Heart left ventricle (tissue), 16 donors: ENCODE data around the gene PDZD11. TPM values are rescaled to one million over a fixed set of nuclear protein-coding genes. Genes with fewer than 3 reads are reported as not detected.

Experiments
- ATAC-seq, 4 donors: fragments of 200-7000 bp; cut with Tn5 transposase; one replicate each; pipeline ENCODE4 v1.9.1; 2020 to 2022; ENCODE audit warnings: moderate library complexity in 4 of 4, mild to moderate bottlenecking in 3 of 4, moderate number of reproducible peaks in 1 of 4
- DNase-seq, 5 donors: peaks; one replicate each; pipeline ENCODE4 v3.0.0-alpha.2; 2020
- H3K27ac ChIP-seq, 12 donors: fragments of 200-600 bp; sonication (generic) in 4 of 12; one replicate each; pipeline versions ENCODE4 v1.5.0 to v1.8.0; 2016 to 2022; ENCODE audit warnings: mild to moderate bottlenecking in 2 of 12
- H3K27me3 ChIP-seq, 9 donors: fragments of 200-600 bp; sonication (generic) in 2 of 9; one replicate each; pipeline versions ENCODE4 v1.5.1 to v1.8.0; 2016 to 2022; ENCODE audit warnings: mild to moderate bottlenecking in 3 of 9
- H3K36me3 ChIP-seq, 9 donors: fragments of 200-600 bp; sonication (generic) in 2 of 9; one replicate each; pipeline versions ENCODE4 v1.5.0 to v1.8.0; 2018 to 2022; ENCODE audit warnings: mild to moderate bottlenecking in 2 of 9
- H3K4me1 ChIP-seq, 12 donors: fragments of 200-600 bp; sonication (generic) in 4 of 12; one replicate each; pipeline versions ENCODE4 v1.5.0 to v1.8.0; 2016 to 2022; ENCODE audit warnings: mild to moderate bottlenecking in 3 of 12
- H3K4me3 ChIP-seq, 12 donors: fragments of 200-600 bp; sonication (generic) in 4 of 12; one replicate each; pipeline versions ENCODE4 v1.5.0 to v1.8.0; 2017 to 2022; ENCODE audit warnings: mild to moderate bottlenecking in 9 of 12, moderate library complexity in 4 of 12
- H3K9me3 ChIP-seq, 12 donors: fragments of 200-600 bp; sonication (generic) in 4 of 12; one replicate each; pipeline versions ENCODE4 v1.5.0 to v1.8.0; 2016 to 2022; ENCODE audit warnings: mild to moderate bottlenecking in 1 of 12
- POLR2A ChIP-seq, 2 donors: fragments of 450-650 bp; IDR thresholded peaks; one replicate each; pipeline ENCODE4 v1.6.1; 2017; ENCODE audit warnings: antibody characterized with exemption in 2 of 2, mild to moderate bottlenecking in 2 of 2, moderate library complexity in 2 of 2
- WGBS, 4 donors: extraction: QIAGEN DNeasy Blood & Tissue Kit in 2 of 4; methylation state at CpG; one replicate each; pipeline versions ENCODE4 v1.1.5 to v1.1.7; 2013 to 2018; 5-methylcytosine and 5-hydroxymethylcytosine counted together
- intact Hi-C, 10 donors: fragments of 100-400 bp; cut with DNase I; formaldehyde crosslinking; loops; one replicate each; pipeline versions ENCODE4 v1.11.1 to v1.14.2; 2022
- polyA plus RNA-seq, 2 donors: library from polyadenylated mRNA; stranded (reverse); fragments of 200-250 nt; gene quantifications; one replicate each; pipeline ENCODE4 v1.2.3, GENCODE V29; 2013
- total RNA-seq, 9 donors: library from RNA; depleted of rRNA in 2 of 9; stranded (reverse); fragments of >200 nt in 2 of 9; fragmentation: NEBNext Ultra II Directional in 3 of 9; extraction: Animal tissue kit (Norgen Biotek cat#: 25700) in 3 of 9; gene quantifications; one replicate each; pipeline versions ENCODE4 v1.1.0 to v1.2.4, GENCODE V29; 2016 to 2023
- TF ChIP-seq, protein P1 (sequence below), 12 donors: fragments of 200-600 bp; sonication (generic) in 4 of 12; IDR thresholded peaks; one replicate each; pipeline versions ENCODE4 v1.5.0 to v1.8.0; 2018 to 2022; ENCODE audit warnings: antibody characterized with exemption in 12 of 12, mild to moderate bottlenecking in 5 of 12
- donor health status: ischemic (EF 13 %, LVEDD 7.1; RV severe dilation, severe dysfunction).
- donor health status: healthy with polysubstance abuse.
- donor health status: DM: no; HTN: yes; CAD: no.
- donor health status: DM: no; HTN: no; CAD: no.
- donor health status: ischemic (EF 25% LVEDD 6.9; RV normal size, moderate dysfunction).
- donor health status: ischemic (EF 25% LVEDD 5.7; RV mildly dilated, moderate dysfunction).
- donor health status: healthy.
- donor health status: DM: yes; HTN: yes; CAD: no.
- donor health status: ischemic (EF 35%, LVEDD 5.7; RV mildly dilated, moderate dysfunction).
- donor health status: nonischemic (EF 11% LVEDD 7.7; RV severe dilation, severe dysfunction).
- donor health status: DM: yes; HTN: yes; CAD: no.
- donor health status: PGD.
- donor health status: ischemic (EF 29% LVEDD 5.4; RV normal size, mild dysfunction).
- donor health status: nonischemic (EF 23%, LVEDD 6.1; RV moderate dilation, normal function).

Gene PDZD11
- total and polyA plus RNA-seq, 11 donors = 27.1 to 57.3 (median 36.7) TPM

- WGBS, 4 donors = 18 to 21% (median 20%) methylated on average over 7 of the region's 7 CpGs
- TF ChIP-seq, protein P1, sequence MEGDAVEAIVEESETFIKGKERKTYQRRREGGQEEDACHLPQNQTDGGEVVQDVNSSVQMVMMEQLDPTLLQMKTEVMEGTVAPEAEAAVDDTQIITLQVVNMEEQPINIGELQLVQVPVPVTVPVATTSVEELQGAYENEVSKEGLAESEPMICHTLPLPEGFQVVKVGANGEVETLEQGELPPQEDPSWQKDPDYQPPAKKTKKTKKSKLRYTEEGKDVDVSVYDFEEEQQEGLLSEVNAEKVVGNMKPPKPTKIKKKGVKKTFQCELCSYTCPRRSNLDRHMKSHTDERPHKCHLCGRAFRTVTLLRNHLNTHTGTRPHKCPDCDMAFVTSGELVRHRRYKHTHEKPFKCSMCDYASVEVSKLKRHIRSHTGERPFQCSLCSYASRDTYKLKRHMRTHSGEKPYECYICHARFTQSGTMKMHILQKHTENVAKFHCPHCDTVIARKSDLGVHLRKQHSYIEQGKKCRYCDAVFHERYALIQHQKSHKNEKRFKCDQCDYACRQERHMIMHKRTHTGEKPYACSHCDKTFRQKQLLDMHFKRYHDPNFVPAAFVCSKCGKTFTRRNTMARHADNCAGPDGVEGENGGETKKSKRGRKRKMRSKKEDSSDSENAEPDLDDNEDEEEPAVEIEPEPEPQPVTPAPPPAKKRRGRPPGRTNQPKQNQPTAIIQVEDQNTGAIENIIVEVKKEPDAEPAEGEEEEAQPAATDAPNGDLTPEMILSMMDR (IDR thresholded peaks at IDR 0.05) = peak; percentile 9 to 52 (median 30)
- no peak for TF ChIP-seq POLR2A (IDR thresholded peaks at IDR 0.05)
These were observed 26.7 kb downstream of the PDZD11 start for GRCh38 chrX:70262952-70263567.

DNA sequence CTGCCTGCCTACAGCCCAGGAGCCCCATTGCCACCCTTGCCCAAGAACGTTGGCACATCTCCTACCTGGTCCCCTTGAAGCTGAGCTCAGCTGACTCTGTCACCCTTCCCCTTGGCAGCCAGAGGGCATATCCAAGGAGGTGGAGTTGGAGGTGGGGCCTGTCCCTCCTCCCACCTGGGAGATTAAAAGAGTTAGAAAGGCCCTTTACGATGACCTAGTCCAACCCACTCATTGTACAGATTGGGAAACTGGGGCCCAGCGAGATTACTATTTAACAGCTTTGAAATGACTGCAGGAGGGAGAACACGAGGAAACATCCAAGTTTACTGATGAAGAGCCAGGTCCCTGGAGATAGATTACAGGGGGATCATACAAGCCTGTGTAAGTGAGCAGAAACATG lies 29.6 kb downstream of the PDZD11 start, which contains the start of gene P2RY4:
P2RY4 (minus strand) TSS at position 101 of the 400 bp plus-strand sequence. CDS start 580 bp downstream, outside the sequence.
- WGBS, 4 donors = 59 to 83% (median 72%) methylated on average over 4 of the region's 4 CpGs
- no peak within 1 kb of the TSS for H3K27ac ChIP-seq
- no peak within 1 kb of the TSS for H3K4me3 ChIP-seq
- peaks cover 0 to 9% (median 0%) of the 10 kb centered on the region in 9 donors for H3K27me3 ChIP-seq
- no peak for DNase-seq
- ATAC-seq = no peak
- TF ChIP-seq, protein P1 (IDR thresholded peaks at IDR 0.05) = no peak
- no peak for TF ChIP-seq POLR2A (IDR thresholded peaks at IDR 0.05)
- no peaks in the 10 kb centered on the region for H3K4me1 ChIP-seq
- intact Hi-C loops = loop anchor here in 2 of 10 donors (10.0 kb wide), 1 partner anchor 65 kb away; no protein-coding TSS in a partner anchor
- no peaks in the 10 kb centered on the region for H3K9me3 ChIP-seq
- no peaks in the 10 kb centered on the region for H3K36me3 ChIP-seq

More at GRCh38 chrX:70262952-70263567, 26.7 kb downstream of the PDZD11 start:
- intact Hi-C loops = loop anchor here in 2 of 10 donors (10.0 kb wide), 1 partner anchor 68 kb away; no protein-coding TSS in a partner anchor
- no peaks in the 10 kb centered on the region for H3K36me3 ChIP-seq
- no peak overlapping the region for H3K4me3 ChIP-seq
- H3K4me1 ChIP-seq = no peaks in the 10 kb centered on the region
- peak in 2 of 4 donors; percentile 58 to 65 for ATAC-seq
- no peak overlapping the region for H3K27ac ChIP-seq
- DNase-seq = peak in 2 of 5 donors; percentile 9 to 29
- no peaks in the 10 kb centered on the region for H3K9me3 ChIP-seq
- peaks cover 0 to 9% (median 0%) of the 10 kb centered on the region in 9 donors for H3K27me3 ChIP-seq

DNA sequence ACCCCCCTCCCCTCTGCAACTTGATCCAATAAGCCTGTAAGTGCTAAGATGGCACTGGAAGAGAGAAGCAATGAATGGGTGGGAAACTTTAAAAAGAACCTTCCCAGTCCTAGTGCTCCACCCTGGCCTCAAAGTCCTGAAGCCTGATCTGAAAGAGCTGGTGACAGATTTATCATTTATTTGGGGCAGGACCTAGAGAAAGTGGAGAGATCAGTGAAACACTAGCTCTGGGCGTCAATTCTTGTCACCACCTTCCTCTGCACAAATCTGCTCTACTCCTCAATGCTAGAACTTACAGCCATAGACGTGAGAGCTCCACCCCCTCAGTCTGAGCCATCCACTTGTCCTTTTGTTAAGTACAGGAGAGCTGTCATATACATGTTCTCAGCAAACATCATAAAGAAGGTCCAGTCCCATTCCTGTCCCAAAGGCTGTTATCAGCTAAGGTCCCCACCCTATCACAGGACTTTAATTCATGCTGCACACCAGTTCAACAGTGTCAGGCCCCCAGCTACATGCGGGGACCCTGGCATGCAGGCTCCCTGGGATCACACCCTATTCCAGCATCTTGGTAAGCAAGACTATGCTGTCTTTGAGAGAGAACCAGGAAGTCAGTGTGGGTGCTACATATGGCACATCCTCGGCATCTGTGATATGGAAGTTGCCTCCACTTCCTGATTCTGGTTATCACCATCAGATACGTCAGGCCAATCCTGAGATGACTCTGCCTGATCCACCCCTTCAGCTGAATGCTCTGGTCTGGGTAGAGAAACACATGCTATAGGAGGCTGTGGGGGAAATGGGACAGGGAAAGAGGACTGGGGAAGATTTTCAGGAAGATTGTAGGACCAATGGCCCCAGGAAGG lies 32.1 kb downstream of the PDZD11 start:
- TF ChIP-seq, protein P1 (IDR thresholded peaks at IDR 0.05) = no peak
- TF ChIP-seq POLR2A (IDR thresholded peaks at IDR 0.05) = no peak
- no peak for ATAC-seq
- Histone ChIP-seq H3K4me1 (no peaks in the 10 kb centered on the region), H3K27me3 (peaks cover 0 to 4% (median 0%) of the 10 kb centered on the region in 9 donors), H3K27ac (no peak overlapping the region), H3K9me3 (no peaks in the 10 kb centered on the region), H3K36me3 (no peaks in the 10 kb centered on the region), H3K4me3 (no peak overlapping the region)
- intact Hi-C loops = no loop called here
- no peak for DNase-seq
- WGBS, 4 donors = 55 to 87% (median 78%) methylated on average over 5 of the region's 5 CpGs

- no peaks in the 10 kb centered on the region for H3K36me3 ChIP-seq
- H3K4me3 ChIP-seq = no peak overlapping the region
- intact Hi-C loops = no loop called here
- TF ChIP-seq, protein P1 (IDR thresholded peaks at IDR 0.05) = no peak
- TF ChIP-seq POLR2A (IDR thresholded peaks at IDR 0.05) = no peak
- H3K4me1 ChIP-seq = no peaks in the 10 kb centered on the region
- no peak overlapping the region for H3K27ac ChIP-seq
- DNase-seq = no peak
- ATAC-seq = no peak
- 63 to 88% (median 78%) methylated on average over 2 of the region's 2 CpGs for WGBS, 4 donors
- no peaks in the 10 kb centered on the region for H3K9me3 ChIP-seq
- peaks cover 0 to 6% (median 0%) of the 10 kb centered on the region in 9 donors for H3K27me3 ChIP-seq
These were observed 34.3 kb downstream of the PDZD11 start for GRCh38 chrX:70255452-70255851.
